Measurements from ENCODE around the gene RSPH6A.
"Not testable (repeated sequence)": the region's sequence is repeated elsewhere in the genome, so short reads cannot be mapped to it uniquely, and the experiment has no call there.

RSPH6A gene

GRCh38 chr19:45757695-45758094 lies 57.4 kb downstream of the RSPH6A start:
- TF ChIP-seq CTCF (conservative IDR thresholded peaks at IDR 0.05), result no peak
- H3K27ac ChIP-seq, result no peak overlapping the region

DNA sequence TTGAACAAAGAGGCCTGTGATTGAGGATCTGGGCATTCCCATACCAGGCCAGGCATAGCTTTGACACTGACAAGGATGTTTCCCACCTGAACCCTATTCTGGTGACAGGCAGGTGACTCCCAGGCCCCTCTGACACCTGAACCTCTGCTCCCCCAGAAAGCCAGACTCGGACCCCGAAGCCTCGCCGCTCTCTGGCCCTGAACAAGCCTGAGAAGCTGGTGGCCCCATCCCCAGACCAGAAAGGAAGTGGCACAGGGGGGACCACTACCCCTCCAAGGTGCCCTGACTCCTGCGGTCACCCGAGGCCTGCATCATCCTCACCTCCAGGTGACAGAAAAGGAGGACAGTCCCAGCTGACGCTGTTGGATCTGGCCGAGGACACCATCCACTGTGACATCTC lies 60.8 kb downstream of the RSPH6A start:
- H3K27ac ChIP-seq, result no peak overlapping the region
- no peak for TF ChIP-seq CTCF (conservative IDR thresholded peaks at IDR 0.05)

- no peak for TF ChIP-seq CTCF (conservative IDR thresholded peaks at IDR 0.05)
- no peak overlapping the region for H3K27ac ChIP-seq
These were observed 61.6 kb downstream of the RSPH6A start for GRCh38 chr19:45753548-45753947.

GRCh38 chr19:45752639-45753038 lies 62.5 kb downstream of the RSPH6A start:
- TF ChIP-seq CTCF (conservative IDR thresholded peaks at IDR 0.05), result no peak
- H3K27ac ChIP-seq, result no peak overlapping the region

DNA sequence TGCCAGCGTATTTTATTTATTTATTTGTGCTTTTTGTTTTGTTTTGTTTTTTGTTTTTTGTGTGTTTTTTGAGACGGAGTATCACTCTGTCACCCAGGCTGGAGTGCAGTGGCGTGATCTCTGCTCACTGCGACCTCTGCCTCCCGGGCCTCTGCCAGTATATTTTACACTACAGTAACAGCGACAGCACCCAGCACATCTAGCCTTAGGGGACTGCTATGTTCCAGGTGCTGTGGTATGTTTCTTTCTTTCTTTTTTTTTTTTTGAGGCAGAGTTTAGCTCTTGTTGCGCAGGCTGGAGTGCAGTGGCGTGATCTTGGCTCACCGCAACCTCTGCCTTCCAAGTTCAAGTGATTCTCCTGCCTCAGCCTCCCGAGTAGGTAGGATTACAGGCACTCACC lies 63.6 kb downstream of the RSPH6A start:
- not testable (repeated sequence) for H3K27ac ChIP-seq

GRCh38 chr19:45747513-45747912 lies 67.6 kb downstream of the RSPH6A start:
- H3K27ac ChIP-seq, result no peak overlapping the region
- no peak for TF ChIP-seq CTCF (conservative IDR thresholded peaks at IDR 0.05)

DNA sequence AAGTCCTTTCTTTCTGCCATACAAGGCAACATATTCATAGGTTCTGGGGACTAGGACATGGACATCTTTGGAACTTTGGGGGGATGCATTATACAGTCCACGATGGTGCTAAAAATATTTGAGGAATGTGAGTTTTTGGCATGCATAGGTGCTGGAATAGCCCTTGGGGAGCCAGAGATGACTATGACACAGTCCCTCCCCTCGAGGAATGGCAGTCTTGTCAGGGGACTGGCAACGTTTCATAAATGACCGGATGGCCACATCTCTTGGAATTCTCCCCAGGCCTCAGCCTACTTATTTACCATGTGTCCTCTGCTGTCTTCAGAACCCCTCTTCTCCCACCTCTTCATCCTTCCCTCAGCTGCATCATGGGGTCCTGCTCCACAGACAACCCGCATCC lies 68.2 kb downstream of the RSPH6A start:
- H3K27ac ChIP-seq, result no peak overlapping the region
- TF ChIP-seq CTCF (conservative IDR thresholded peaks at IDR 0.05), result no peak
